ACC112 (cell line): Measurements from ENCODE around the gene STRN3.

Source experiments
- H2AFZ ChIP-seq: fragments of 200-600 bp; sonication (generic); one replicate; pipeline ENCODE4 v1.6.0; 2017; ENCODE audit warnings: antibody characterized with exemption, low read length; ENCODE audit not compliant: unreplicated experiment
- H3K27ac ChIP-seq: fragments of 200-600 bp; sonication (generic); 2 replicates; pipeline ENCODE4 v1.5.1; 2014; ENCODE audit warnings: low read depth, mild to moderate bottlenecking, antibody characterized with exemption, low read length, moderate library complexity
- H3K27me3 ChIP-seq: fragments of 200-600 bp; sonication (generic); 2 replicates; pipeline ENCODE4 v1.6.1; 2014; ENCODE audit warnings: mild to moderate bottlenecking, antibody characterized with exemption, low read length, moderate library complexity, mixed read lengths; ENCODE audit not compliant: insufficient read depth
- H3K36me3 ChIP-seq: fragments of 200-600 bp; sonication (generic); 2 replicates; pipeline ENCODE4 v1.6.1; 2016; ENCODE audit warnings: mild to moderate bottlenecking, antibody characterized with exemption, low read length, moderate library complexity, mixed read lengths; ENCODE audit not compliant: insufficient read depth
- H3K4me1 ChIP-seq: fragments of 200-600 bp; sonication (generic); one replicate; pipeline ENCODE4 v1.6.1; 2016; ENCODE audit warnings: low read length, mixed read lengths; ENCODE audit not compliant: insufficient read depth, unreplicated experiment, control insufficient read depth
- H3K4me3 ChIP-seq: fragments of 200-600 bp; sonication (generic); 2 replicates; pipeline ENCODE4 v1.5.1; 2014; ENCODE audit warnings: mild to moderate bottlenecking, low read depth, low read length
- H3K79me2 ChIP-seq: fragments of 200-600 bp; sonication (generic); one replicate; pipeline ENCODE4 v1.6.0; 2016; ENCODE audit warnings: low read length; ENCODE audit not compliant: control insufficient read depth, unreplicated experiment, insufficient read depth

The STRN3 gene

DNA sequence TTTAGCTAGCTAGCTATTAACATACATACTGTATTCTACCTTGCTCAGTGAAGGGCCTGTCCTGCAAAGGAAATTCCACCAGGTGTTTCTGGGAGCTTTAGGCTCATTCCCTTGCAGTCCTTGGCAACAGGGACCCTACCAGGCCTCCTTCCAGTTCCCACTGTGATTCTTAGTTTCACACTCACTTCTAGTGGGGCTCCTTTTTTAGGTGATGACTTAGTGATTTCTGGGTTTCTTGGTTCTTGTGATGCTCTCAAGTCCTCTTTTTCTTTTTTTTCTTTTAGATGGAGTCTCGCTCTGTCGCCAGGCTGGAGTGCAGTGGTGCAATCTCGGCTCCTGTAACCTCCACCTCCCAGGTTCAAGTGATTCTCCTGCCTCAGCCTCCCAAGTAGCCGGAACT lies 10.4 kb upstream of the STRN3 start:
- no peak overlapping the region for H3K27ac ChIP-seq
- H3K36me3 ChIP-seq, result no peaks in the 10 kb centered on the region
- no peak overlapping the region for H3K4me3 ChIP-seq
- H3K79me2 ChIP-seq, result peaks cover 4% of the 10 kb centered on the region
- H2AFZ ChIP-seq, result no peak overlapping the region
- H3K4me1 ChIP-seq, result peaks cover 21% of the 10 kb centered on the region
- no peaks in the 10 kb centered on the region for H3K27me3 ChIP-seq

DNA sequence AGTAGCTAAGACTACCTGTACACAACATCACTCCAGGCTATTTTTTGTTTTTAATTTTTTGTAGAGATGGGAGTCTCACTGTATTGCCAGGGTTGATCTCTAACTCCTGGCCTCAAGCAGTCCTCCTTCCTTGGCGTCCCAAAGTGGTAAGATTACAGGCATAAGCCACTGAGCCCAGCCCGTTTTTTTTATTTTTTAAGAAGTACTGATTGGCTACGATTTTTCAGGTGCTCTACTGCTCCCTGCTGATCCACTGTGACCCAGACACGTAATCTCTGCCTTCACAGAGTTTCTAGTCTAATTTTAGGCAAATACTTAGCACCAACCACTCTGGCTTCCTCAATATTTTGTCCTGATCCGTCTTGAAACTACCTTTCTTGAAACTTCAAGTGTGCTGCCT lies 4.3 kb upstream of the STRN3 start:
- Histone ChIP-seq H3K4me3 (no peak overlapping the region), H3K27me3 (no peaks in the 10 kb centered on the region), H3K4me1 (peaks cover 25% of the 10 kb centered on the region), H2AFZ (no peak overlapping the region), H3K79me2 (peaks cover 28% of the 10 kb centered on the region), H3K27ac (no peak overlapping the region), H3K36me3 (no peaks in the 10 kb centered on the region)

DNA sequence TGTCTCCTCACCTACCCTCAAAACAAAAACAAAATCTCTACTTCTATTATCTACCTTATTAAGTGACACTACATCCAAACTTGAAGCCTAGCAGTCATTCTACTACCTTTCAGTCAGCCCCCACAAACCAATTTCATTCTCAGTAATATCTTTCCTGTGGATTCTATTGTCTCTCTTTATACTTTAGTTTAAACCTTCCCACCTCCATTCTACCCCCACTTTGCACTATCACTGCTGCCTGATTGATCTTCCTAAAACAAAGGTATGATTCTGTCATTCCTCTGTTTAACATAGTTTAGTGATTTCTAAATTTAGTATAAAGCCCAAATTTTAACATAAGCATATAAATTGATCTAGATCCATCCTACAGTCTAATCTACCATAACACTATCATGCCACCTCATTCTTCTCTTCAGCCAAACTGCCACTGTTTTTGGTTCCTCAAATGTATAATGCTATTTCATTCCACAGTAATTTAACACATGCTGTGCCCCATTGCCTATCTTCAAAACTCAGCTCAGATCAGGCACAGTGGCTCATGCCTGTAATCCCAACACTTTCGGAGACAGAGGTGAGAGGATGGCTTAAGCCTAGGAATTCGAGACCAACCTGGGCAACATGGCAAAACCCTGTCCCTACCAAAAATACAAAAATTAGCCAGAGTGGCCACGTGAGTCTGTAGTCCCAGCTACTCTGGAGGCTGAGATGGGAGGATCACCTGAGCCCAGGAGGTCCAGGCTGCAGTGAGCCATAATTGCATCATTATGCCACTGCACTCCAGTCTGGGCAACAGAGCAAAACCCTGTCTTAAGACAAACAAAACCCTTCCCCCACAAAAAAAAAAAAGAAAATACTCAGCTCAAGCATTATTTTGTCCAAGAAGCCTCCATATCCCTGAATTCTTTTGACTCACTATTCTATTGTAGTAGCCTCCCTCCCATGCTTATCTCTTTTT lies 3.1 kb upstream of the STRN3 start:
- Histone ChIP-seq H3K27ac (no peak overlapping the region), H2AFZ (no peak overlapping the region), H3K4me3 (no peak overlapping the region), H3K36me3 (no peaks in the 10 kb centered on the region), H3K4me1 (peaks cover 29% of the 10 kb centered on the region), H3K27me3 (no peaks in the 10 kb centered on the region), H3K79me2 (peaks cover 40% of the 10 kb centered on the region)

DNA sequence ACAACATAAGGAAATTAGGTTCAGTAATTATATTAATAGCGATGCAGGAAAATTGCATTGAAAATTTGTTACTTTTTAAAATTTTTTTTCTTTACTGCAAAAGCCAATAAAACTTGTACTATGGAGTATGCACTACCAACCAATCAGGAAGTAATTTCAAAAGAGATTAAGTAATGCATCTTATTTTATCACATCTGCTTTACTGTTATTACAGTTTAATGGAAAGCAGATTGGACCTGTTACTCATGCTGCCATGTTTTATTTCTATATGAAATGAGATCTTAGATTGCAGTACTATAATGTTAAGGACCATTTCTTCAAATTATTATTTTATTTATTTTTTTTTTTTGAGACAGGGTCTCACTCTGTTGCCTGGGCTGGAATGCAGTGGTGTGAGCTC lies 1.7 kb upstream of the STRN3 start:
- Histone ChIP-seq H3K27me3 (no peaks in the 10 kb centered on the region), H3K36me3 (no peaks in the 10 kb centered on the region), H3K27ac (peak overlapping the region; percentile 97), H3K4me1 (peaks cover 29% of the 10 kb centered on the region), H3K79me2 (peaks cover 53% of the 10 kb centered on the region), H2AFZ (no peak overlapping the region), H3K4me3 (peak overlapping the region; percentile 87)

DNA sequence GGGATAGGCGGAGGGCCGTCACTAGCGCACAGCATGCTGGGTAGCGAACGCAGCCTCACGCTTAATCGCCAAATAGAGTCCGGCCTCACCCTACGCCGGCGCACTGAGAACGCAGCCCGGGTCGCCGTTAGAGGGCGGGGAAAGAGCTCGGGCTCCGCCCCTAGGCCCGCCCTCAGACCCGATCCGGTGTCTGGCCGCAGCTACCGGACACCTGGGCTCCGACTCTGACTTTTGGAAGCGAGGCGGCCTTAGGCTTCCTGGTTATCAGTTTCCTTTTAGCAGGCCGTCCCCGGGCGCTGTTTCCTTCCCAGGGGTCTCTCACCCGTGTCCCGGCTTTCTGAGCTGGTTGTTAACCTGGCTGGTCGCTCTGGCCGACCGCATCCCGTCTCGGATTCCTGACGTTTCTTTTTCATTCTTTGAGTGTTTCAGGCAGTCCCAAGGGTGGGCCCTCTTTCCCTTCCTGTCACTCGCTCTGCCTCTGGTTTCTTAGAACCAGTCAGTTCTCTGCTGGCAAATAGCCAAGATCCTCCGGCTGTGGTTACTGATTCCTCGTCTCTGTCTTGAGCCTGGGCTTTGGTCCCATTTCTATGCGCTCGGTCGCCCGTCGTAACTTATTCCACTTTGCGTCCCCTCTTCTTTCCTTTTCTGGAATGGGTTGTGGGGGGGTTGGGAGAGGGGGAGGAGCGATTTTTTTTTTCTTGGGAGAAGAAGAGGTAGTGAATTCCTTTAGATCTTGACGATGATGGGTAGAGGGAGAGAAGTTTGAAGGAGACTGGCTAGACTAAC lies 464 bp upstream of the STRN3 start:
- Histone ChIP-seq H3K36me3 (peaks cover 4% of the 10 kb centered on the region), H3K79me2 (peaks cover 61% of the 10 kb centered on the region), H3K27me3 (no peaks in the 10 kb centered on the region), H3K4me1 (peaks cover 30% of the 10 kb centered on the region), H3K4me3 (peak overlapping the region; percentile 87), H3K27ac (peak overlapping the region; percentile 97), H2AFZ (peak overlapping the region; percentile 77)

DNA sequence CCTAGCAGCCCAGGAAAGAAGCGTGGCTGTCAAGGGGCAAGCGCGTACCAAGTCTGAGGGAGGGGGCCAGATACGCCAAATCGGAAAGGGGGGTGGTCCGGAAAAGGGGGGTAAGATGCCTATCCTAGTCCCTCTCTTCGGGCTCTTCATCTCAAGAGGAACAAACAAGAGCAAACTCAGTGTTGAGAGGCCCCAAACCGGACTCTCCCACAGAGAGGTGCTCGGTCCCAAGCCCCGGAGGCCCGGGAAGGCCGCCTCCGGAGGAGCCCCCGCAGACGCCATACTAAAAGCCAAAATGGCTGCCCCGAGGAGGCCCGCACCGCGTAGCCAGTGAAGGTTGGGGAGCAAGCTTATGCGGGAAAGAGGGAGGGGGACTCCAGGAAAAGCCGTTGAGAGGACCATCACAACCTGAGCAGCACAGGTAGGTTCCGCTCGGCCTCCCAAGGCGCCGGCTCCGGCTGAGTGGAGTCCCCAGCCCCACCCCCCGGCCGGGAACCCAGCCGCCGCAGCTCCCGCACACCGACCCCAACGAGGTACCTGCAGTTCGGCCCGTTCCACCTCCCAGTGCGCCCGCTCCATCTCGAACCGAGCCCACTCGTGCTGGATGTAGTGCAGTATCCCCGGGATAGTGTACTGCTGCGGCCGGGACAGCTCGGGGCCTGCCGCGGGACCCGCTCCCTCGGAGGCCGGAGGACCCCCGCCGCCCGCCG lies 657 bp downstream of the STRN3 start, which contains the start of gene AP4S1:
Gene AP4S1, plus strand, starts transcription at position 283 of the 710 bp plus-strand sequence. CDS start 40,548 bp downstream, outside the sequence.
- Histone ChIP-seq H2AFZ (peak within 1 kb of the TSS; percentile 84), H3K4me1 (peaks cover 28% of the 10 kb centered on the region), H3K79me2 (peaks cover 71% of the 10 kb centered on the region), H3K27ac (peak within 1 kb of the TSS; percentile 97), H3K36me3 (peaks cover 16% of the 10 kb centered on the region), H3K4me3 (peak within 1 kb of the TSS; percentile 87), H3K27me3 (no peaks in the 10 kb centered on the region)

DNA sequence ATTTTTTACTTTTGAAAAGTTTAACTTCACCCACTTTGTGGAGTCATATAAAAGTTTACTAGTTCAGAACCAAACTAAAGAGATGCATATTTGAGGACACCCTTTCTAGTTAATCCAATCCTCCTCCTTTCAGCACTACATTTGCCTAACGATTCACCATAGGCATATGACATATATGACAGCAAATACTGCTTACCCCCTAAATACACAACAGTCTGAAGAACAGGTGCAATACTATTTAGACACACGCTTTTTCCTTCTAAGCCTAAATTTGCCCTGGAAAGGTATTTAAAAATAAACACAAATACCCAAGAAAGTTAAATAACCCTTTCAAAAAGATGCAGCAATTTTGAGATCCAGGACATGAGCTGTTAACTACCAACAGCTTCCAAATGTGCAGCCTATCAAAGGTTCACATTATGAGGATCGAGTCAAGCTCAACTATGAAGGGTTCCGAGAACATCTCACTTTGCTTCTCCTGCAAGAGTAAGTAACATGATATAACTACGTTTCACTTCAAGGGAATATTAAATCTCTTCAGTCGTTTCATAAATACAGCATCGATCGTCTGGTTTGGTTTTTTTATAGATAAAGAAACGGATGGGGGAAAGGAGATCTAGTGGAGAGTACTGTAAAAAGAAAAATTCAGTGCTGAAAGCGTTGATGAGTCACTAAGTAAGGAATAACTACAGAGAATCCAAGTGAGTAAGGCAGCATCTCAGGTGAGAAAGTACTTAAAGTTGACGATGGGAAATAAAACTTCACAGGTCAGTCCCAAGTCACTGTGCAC lies 1.4 kb downstream of the STRN3 start:
- peak overlapping the region; percentile 87 for H3K4me3 ChIP-seq
- H3K36me3 ChIP-seq, result peaks cover 17% of the 10 kb centered on the region
- peak overlapping the region; percentile 84 for H2AFZ ChIP-seq
- no peaks in the 10 kb centered on the region for H3K27me3 ChIP-seq
- H3K79me2 ChIP-seq, result peaks cover 76% of the 10 kb centered on the region
- H3K27ac ChIP-seq, result peak overlapping the region; percentile 97
- H3K4me1 ChIP-seq, result peaks cover 28% of the 10 kb centered on the region

DNA sequence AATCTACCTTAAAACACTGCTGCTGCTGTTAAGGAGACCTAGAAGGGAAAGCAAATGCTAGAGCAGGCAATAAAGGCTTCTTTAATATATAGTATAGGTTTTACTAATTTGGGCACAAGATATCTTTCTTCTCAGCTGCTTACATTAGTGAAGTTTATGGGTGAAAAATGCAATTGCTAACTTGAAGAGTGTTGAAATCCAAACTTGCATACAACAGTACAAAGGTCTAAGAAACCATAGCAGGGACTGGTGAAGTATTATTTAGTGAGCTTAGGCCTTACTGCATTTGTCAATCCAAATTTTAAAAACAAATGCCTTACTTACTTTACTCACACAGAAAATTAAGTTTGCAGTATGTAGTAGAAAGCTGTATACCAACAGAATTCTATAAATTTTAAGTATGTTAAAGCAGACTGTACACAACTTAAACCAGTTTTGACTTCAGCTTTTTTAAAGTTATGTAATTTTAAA lies 2.1 kb downstream of the STRN3 start:
- Histone ChIP-seq H3K36me3 (peaks cover 17% of the 10 kb centered on the region), H3K27me3 (no peaks in the 10 kb centered on the region), H3K4me1 (peaks cover 28% of the 10 kb centered on the region), H3K4me3 (peak overlapping the region; percentile 87), H2AFZ (no peak overlapping the region), H3K27ac (no peak overlapping the region), H3K79me2 (peaks cover 77% of the 10 kb centered on the region)

DNA sequence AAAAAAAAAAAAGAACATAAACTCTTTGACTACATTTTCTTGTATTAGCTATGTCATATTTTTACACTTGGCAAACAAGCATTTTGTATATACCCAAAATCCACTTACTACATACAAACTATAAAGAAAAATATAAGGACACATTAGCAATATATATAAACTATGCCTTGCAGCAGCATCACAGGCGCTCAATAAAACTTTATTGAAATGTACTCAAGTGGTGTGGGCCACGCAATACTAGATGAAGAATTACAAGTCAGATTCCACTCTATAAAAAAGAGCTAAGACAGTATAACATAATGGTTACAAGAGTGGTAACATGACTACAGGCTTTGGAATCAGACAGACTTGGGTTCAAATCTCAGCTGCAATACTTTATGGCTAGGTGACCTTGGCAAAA lies 3.8 kb downstream of the STRN3 start:
- peaks cover 22% of the 10 kb centered on the region for H3K36me3 ChIP-seq
- H3K27ac ChIP-seq, result no peak overlapping the region
- peaks cover 23% of the 10 kb centered on the region for H3K4me1 ChIP-seq
- peaks cover 81% of the 10 kb centered on the region for H3K79me2 ChIP-seq
- no peak overlapping the region for H2AFZ ChIP-seq
- H3K27me3 ChIP-seq, result no peaks in the 10 kb centered on the region
- H3K4me3 ChIP-seq, result no peak overlapping the region
